KOPT-K1 (cell line): ENCODE data around the gene PRRX1.

Source experiments
- H3K27ac ChIP-seq: fragments of 200-600 bp; sonication (generic); 2 replicates; pipeline ENCODE4 v1.5.1; 2016; ENCODE audit warnings: antibody characterized with exemption, mild to moderate bottlenecking, low read depth, low read length; ENCODE audit not compliant: poor library complexity, severe bottlenecking
- H3K36me3 ChIP-seq: fragments of 200-600 bp; sonication (generic); 2 replicates; pipeline ENCODE4 v1.5.1; 2017; ENCODE audit warnings: antibody characterized with exemption, mild to moderate bottlenecking, low read length, moderate library complexity; ENCODE audit not compliant: insufficient read depth
- H3K9me3 ChIP-seq: fragments of 200-600 bp; sonication (generic); 2 replicates; pipeline ENCODE4 v1.5.1; 2017; ENCODE audit warnings: antibody characterized with exemption, low read length, mild to moderate bottlenecking; ENCODE audit not compliant: insufficient read depth, poor library complexity, severe bottlenecking

The PRRX1 gene

DNA sequence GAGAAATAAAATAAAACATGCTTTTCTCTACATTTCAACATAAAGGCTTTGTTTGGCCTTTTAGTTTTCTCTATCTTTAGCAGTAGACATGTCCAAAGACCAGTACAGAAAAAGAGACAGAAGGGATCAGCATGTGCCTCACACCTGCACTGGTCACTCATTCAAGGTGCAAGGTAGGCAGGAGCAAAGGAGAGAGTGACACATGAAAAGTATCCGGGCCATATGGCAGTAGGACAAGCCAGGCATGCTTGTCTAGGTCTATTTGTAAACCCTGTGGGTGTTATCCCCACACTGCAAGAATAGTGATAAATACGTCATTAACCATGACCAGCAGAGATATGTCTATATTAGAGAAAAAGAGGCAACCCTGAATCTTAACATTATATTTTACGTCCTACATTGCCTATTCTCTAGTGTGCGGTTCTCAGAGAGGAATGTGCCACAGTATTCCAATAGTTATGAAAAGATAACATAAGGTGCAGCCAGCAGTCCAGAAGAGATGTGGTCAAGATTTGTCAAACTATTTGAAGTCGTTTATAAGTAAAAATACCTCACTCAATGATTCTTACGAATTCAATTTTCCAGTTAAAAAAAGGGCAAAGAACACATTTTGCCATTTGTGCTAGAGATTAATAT is 32.1 kb downstream of the PRRX1 start:
- no peaks in the 10 kb centered on the region for H3K36me3 ChIP-seq
- H3K27ac ChIP-seq: no peak overlapping the region
- no peaks in the 10 kb centered on the region for H3K9me3 ChIP-seq

DNA sequence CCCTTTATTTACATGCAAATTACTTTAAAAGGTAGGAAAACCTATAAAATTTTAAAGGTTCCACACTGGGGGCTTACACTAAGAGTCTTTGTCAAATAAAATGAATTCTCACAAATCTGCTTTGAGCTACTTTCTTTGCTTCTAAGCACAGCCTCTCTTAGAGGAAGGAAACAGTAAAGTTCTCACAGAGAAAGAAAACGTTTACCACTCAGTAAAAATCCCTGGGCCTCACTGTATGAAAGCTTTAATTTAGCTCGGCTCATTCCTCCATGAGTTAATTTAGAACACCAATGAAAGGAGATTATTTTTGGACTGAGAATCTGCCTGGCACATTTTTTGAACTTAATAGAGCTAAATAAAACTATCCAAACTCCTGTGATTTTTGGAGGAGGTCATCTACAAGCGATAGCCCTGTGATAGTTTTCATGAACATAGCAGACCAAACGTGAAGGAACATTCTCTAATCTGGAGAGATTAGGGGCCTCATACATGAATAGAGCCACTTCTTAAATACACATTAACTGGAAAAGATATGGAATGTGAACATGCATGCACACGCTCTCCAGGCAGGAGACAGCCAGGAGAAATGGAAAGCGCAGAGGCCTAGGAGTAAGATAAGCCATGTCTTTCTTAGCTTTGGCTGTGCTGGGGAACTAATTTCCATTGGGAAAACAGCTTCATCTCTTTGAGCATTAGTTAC is 32.8 kb downstream of the PRRX1 start:
- no peak overlapping the region for H3K27ac ChIP-seq
- no peaks in the 10 kb centered on the region for H3K36me3 ChIP-seq
- no peaks in the 10 kb centered on the region for H3K9me3 ChIP-seq

DNA sequence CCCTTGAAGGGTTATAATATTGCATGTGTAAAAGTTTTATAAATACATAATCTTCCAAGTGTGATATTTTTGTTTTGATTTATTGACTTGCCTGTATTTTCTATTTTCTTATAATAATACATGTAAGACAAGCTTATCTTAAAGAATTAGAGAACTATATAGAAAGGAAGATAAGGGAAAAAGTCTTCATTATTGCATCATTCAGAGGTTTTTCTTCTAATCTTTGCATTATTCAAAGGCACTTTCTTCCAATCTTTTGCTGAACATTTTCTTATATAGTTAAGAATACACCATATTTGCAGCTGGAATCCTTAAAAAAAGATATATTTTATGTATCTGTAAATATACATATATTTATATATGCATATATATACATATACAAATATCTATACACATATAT is 33.4 kb downstream of the PRRX1 start:
- no peaks in the 10 kb centered on the region for H3K36me3 ChIP-seq
- no peak overlapping the region for H3K27ac ChIP-seq
- H3K9me3 ChIP-seq: no peaks in the 10 kb centered on the region

DNA sequence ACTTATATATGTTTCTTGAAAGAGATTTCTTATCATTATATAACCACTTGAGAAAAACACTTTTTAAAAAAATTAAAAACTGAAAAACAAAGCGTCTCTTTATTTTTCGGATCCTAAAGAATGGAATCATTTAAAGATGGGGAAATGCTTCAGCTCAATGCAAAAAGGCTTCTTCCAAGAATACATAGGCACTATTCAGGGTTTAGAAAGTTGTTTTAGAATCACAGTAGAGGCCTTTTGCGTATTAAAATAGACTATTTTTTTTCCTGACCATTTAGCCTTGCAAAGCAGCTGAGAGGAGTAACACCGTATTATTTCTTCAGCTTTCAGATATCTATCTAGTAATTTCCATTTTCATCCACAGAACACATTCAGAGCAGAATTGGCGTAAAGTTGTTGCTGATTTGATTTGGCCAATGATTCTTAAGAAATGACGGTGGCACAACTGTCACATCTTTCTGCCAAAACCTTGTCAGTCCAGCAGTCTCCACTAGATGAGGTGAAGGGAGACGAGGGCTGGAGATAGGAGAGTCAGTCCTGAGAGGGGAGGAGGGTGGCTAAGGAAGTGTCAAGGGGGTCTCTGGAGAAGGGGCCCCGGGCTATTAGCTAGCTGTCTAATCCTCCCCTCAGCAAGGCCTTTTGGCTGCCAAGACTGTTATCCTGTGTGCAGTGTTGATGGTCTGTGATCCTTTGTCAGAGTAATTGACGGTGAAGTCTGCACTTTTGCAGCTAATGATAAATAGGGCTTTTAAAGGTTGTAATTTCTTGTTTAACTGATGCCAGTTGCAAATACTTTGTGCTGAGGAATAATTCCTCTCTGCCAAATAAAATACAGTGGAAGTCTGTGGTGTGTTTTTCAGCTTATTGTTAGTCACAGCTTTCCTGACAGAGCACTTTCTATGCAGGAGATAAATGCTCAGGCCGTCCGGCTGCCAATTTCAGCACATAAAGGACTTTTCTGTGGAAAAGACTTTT is 34.7 kb downstream of the PRRX1 start:
- no peaks in the 10 kb centered on the region for H3K9me3 ChIP-seq
- no peaks in the 10 kb centered on the region for H3K36me3 ChIP-seq
- no peak overlapping the region for H3K27ac ChIP-seq

DNA sequence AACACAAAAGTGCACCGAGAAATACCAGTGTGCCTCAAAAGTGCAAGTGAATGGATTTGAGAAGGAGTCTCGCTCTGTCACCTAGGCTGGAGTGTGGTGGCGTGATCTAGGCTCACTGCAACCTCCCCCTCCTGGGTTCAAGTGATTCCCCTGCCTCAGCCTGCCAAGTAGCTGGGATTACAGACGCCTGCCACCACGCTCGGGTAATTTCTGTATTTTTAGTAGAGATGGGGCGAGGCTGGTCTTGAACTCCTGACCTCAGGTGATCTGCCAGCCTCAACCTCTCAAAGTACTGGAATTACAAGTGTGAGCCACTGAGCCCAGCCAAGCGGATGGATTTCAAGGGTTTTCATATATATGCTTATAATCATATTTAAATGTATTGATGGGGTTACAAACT is 35.8 kb downstream of the PRRX1 start:
- H3K27ac ChIP-seq: no peak overlapping the region
- H3K9me3 ChIP-seq: no peaks in the 10 kb centered on the region
- H3K36me3 ChIP-seq: no peaks in the 10 kb centered on the region

DNA sequence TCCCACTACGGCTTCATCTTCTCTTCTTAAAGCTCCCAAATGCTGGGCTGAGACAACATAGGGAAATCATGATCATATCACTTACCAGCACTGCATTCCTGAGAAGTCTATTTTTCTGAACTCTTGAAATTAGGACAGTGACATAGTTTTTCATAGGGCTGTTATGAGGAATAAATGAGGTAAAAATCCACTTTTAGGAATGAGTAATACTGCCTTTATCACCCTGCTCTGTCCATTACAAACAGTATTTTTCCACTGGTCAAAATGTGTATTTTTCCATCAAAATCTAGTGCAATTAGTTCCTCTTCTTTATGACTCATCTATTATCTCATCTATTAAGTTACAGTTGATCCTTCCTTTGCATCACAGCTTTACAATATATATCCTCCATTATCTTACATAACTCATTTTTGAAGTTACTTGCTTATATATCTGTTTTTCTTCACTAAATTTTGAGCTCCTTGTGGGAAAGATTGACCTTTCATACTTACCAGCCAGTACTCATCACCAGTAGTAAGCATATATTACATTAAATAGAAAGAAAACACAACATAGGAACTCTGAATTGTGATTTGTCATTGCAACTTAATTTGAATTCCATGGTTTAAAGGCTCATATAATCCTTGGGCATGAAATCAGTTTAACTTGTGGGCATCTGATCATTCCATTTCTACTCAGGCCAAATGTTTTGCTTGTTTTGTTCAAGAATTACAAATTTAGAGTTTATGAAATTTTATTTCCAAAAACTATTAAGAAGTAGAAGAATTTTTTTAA is 37.1 kb downstream of the PRRX1 start:
- no peaks in the 10 kb centered on the region for H3K9me3 ChIP-seq
- no peaks in the 10 kb centered on the region for H3K36me3 ChIP-seq
- no peak overlapping the region for H3K27ac ChIP-seq

DNA sequence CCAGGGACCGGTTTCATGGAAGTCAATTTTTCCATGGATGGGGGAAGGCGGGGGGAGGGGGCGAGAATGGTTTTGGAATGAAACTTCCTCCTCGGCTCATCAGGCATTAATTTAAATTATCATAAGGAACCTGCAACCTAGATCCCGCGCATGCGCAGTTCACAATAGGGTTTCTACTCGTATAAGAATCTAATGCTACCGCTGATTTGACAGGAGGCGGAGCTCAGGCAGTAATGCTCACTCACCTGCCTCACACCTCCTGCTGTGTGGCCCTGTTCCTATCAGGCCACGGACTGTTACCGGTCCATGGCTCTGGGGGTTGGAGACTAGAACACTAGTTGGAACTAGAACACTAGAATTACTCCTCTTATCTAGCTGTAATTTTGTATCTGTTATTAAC is 38.0 kb downstream of the PRRX1 start:
- Histone ChIP-seq H3K9me3 (no peaks in the 10 kb centered on the region), H3K36me3 (no peaks in the 10 kb centered on the region), H3K27ac (no peak overlapping the region)

DNA sequence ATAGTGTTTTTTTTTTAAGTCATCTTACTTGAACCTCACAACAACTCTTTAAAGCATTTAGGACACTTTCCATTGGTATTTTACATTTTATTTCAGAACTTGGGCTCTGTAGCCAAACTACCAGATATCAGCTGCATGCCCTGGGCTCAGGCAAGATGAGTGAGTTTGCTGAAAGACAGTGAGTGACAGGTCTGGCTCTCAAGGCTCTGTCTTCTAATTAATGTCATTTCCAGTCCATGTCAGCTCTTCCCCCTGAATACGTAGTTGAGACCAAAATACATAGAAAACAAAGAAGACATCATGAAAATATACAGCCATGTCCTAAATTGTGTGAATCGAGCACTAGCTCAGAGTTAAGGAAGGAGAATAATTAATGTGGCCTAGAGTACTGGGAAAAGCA is 39.7 kb downstream of the PRRX1 start:
- no peak overlapping the region for H3K27ac ChIP-seq
- H3K36me3 ChIP-seq: no peaks in the 10 kb centered on the region
- H3K9me3 ChIP-seq: no peaks in the 10 kb centered on the region

DNA sequence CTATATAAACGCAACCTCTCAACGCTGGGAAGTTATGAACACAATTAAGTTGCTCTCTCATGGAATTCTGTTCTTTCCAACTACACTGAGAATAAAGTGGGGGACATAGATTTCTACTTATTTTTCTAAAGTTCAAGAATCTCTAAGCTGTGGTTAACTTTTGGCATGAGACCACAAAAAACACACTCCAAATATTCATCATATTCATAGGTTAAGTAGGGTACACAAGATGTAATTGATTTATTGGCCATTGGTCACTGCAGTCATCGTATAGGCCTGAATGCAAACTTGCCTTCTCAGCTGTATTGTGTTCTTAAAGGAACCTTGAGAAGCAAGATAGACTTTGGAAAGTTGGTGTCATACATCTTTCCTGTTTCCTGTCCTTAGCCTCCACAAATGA is 40.3 kb downstream of the PRRX1 start:
- H3K9me3 ChIP-seq: no peaks in the 10 kb centered on the region
- H3K36me3 ChIP-seq: no peaks in the 10 kb centered on the region
- H3K27ac ChIP-seq: no peak overlapping the region

DNA sequence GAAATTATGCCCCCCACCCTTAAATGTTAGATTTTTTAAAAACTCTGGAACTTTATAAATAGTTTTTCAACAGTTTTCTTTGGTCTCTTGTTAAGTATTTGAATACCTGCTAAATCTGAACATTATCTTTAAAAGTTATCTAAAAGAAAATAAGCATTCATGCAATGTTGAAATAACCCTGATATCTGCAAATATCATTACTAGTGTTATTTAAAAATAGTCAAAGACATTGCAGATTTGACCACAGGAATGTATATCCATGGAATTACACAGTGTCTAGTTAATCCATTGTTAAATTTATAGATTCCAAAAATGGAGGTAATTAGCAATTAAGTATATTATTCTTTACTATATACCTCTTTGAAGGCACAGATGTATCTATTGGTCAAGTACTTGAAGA is 42.0 kb downstream of the PRRX1 start:
- Histone ChIP-seq H3K36me3 (no peaks in the 10 kb centered on the region), H3K27ac (no peak overlapping the region), H3K9me3 (no peaks in the 10 kb centered on the region)

DNA sequence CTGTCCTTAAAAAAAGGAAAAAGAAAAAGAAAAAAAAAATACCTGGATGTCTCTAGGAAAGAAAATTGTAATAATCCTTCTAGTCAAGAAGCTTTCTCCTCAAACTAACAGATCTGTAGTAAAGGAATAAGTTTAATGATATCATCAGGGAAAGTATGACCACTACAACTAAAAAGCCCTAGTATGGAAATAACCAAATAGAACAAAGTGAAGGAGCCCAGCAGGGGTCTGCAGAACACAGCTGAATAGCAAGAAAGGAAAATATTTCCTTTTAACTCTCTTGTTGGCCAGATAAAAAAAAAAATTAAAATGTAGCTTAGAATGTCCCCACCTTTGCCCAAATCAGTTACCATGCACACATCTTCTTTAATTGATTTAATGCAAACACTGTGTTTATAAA is 43.2 kb downstream of the PRRX1 start:
- Histone ChIP-seq H3K9me3 (no peaks in the 10 kb centered on the region), H3K27ac (no peak overlapping the region), H3K36me3 (no peaks in the 10 kb centered on the region)

DNA sequence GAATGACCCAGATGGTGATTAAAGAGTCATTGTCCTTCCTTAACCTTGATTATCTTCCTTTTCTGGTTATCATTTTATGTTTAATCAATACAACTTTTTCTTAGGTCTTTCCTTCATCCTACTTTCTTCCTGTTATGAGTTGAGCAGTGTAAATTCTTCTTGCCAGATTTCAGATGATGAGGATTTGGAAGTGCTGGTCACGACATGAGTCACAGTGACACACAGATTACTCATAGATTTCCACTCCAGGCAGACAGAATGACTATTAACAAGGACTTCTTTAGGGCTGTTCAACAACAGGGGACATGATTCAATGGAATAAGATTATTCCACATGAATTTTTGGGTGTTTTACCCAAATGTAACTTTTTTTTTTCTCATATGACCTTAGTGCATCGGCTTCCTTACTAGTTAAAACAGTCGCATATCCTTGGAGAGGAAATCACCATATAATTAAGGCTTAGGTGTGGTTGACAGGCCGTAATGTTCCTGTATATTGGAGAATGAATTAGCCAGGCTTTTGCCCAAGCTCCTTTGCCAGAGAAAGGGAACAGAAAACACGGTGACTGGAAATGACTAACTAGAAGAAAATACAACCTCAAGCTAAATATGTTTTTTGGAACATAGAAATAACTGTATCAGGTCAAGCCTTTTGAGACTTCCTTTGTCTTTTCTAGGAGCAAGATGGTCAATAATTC is 44.2 kb downstream of the PRRX1 start:
- Histone ChIP-seq H3K27ac (no peak overlapping the region), H3K36me3 (no peaks in the 10 kb centered on the region), H3K9me3 (no peaks in the 10 kb centered on the region)

DNA sequence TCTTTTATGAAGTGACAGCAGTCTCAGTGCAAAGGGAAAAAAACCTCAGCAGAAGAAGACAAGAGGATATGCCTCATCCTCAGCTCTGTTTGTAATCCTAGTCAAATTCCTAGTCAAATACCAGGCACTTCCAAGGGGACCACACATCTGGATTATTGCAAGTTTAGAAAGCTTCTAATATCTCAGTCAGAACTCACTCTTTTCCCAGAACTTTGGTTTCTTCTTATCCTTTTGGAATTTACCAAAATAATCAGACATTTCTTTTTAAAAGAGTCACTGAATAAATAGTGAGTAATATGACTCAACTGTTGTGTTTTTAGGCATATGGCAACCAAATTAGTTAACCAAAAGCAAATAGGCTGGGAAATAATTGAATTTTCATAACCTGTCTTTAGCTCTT is 47.8 kb downstream of the PRRX1 start:
- Histone ChIP-seq H3K36me3 (no peaks in the 10 kb centered on the region), H3K27ac (no peak overlapping the region), H3K9me3 (no peaks in the 10 kb centered on the region)

DNA sequence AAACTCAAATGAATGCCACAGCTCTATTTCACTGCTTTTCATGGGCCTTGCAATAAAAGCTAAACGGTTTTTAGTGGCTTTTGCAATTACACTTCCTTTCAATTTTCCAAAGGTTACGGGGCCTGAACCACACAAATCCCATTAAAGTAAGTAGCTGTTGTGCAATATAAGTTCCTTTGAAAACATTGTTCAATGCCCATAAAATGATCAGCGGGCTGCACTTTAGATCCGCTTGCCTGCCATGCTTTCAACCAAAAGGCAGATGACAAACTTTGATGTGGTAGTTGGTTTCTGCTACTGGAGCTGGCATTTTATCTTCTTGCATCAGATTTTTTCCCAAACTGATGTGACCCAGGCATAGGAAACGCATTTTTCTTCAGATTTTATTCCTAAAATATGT is 50.2 kb downstream of the PRRX1 start:
- no peaks in the 10 kb centered on the region for H3K9me3 ChIP-seq
- H3K27ac ChIP-seq: no peak overlapping the region
- no peaks in the 10 kb centered on the region for H3K36me3 ChIP-seq
